Activated CD8-positive, alpha-beta T cell treated with anti-CD3 and anti-CD28 coated beads, Interleukin-2, amount 10 ng/mL, durations not matched to agents 7 days and 5 days (primary cell): Measurements from ENCODE around the gene DHCR24. TPM values are rescaled to one million over a fixed set of nuclear protein-coding genes. Genes with fewer than 3 reads are reported as not detected.

ENCODE experiments used
- ATAC-seq: fragments of 150-1000 bp; cut with Tn5 transposase; one replicate; pipeline ENCODE4 v1.10.0; 2021; ENCODE audit warnings: moderate library complexity
- CTCF ChIA-PET: fragments of 350-600 bp; sonication (Branson Sonifier 250); formaldehyde crosslinking; loops from one replicate; lab custom pipeline; 2021; ENCODE audit warnings: antibody characterized with exemption; lab: Charles Lee
- POLR2A ChIA-PET: fragments of 350-600 bp; sonication (Branson Sonifier 250); formaldehyde crosslinking; loops from one replicate; lab custom pipeline; 2021; ENCODE audit warnings: antibody characterized with exemption; lab: Charles Lee
- DNase-seq: peaks from one replicate; pipeline ENCODE4 v3.0.0-alpha.2; 2020
- H3K27ac Mint-ChIP-seq: one replicate; pipeline ENCODE4 v1.8.0; 2021; ENCODE audit warnings: mild to moderate bottlenecking, mixed read lengths
- H3K27me3 Mint-ChIP-seq: one replicate; pipeline ENCODE4 v1.8.0; 2021; ENCODE audit warnings: low read depth, mixed read lengths
- H3K36me3 Mint-ChIP-seq: one replicate; pipeline ENCODE4 v1.8.0; 2021; ENCODE audit warnings: low read depth, mixed read lengths
- H3K4me1 Mint-ChIP-seq: one replicate; pipeline ENCODE4 v1.8.0; 2021; ENCODE audit warnings: low read depth, mixed read lengths
- H3K4me3 Mint-ChIP-seq: one replicate; pipeline ENCODE4 v1.8.0; 2021; ENCODE audit warnings: mild to moderate bottlenecking, mixed read lengths
- H3K9me3 Mint-ChIP-seq: one replicate; pipeline ENCODE4 v1.8.0; 2022; ENCODE audit warnings: mixed read lengths; ENCODE audit not compliant: insufficient read depth
- total RNA-seq, 2 experiments: library from RNA; stranded (reverse); gene quantifications; one replicate each; pipeline ENCODE4 v1.2.3, GENCODE V29; 2021

The DHCR24 gene
- total RNA-seq, 2 experiments from 2014 or later: 140 to 151 TPM

- no peak overlapping the region for H3K4me3 Mint-ChIP-seq
- no peaks in the 10 kb centered on the region for H3K9me3 Mint-ChIP-seq
- H3K27ac Mint-ChIP-seq: no peak overlapping the region
- H3K36me3 Mint-ChIP-seq: no peaks in the 10 kb centered on the region
- ChIA-PET CTCF (interaction anchor here (1.1 kb wide), 1 partner anchor 37 kb away, joined by 3 read pairs; the partner anchor contains the start of gene TTC22), POLR2A (no interaction called here)
- ATAC-seq (no peak), DNase-seq (no peak)
- no peaks in the 10 kb centered on the region for H3K4me1 Mint-ChIP-seq
- H3K27me3 Mint-ChIP-seq: no peaks in the 10 kb centered on the region
These were observed 48.3 kb downstream of the DHCR24 start for GRCh38 chr1:54838565-54839180.

GRCh38 chr1:54837002-54837853, 49.8 kb downstream of the DHCR24 start:
- no peaks in the 10 kb centered on the region for H3K9me3 Mint-ChIP-seq
- no peak overlapping the region for H3K27ac Mint-ChIP-seq
- no peaks in the 10 kb centered on the region for H3K4me1 Mint-ChIP-seq
- H3K27me3 Mint-ChIP-seq: no peaks in the 10 kb centered on the region
- H3K4me3 Mint-ChIP-seq: no peak overlapping the region
- ATAC-seq (no peak), DNase-seq (no peak)
- ChIA-PET POLR2A (no interaction called here), CTCF (no interaction called here)
- no peaks in the 10 kb centered on the region for H3K36me3 Mint-ChIP-seq

- CTCF ChIA-PET: no interaction called here
- Mint-ChIP-seq H3K27ac (no peak overlapping the region), H3K4me1 (no peaks in the 10 kb centered on the region), H3K36me3 (no peaks in the 10 kb centered on the region), H3K9me3 (no peaks in the 10 kb centered on the region), H3K27me3 (no peaks in the 10 kb centered on the region), H3K4me3 (no peak overlapping the region)
- POLR2A ChIA-PET: no interaction called here
- ATAC-seq: no peak
- no peak for DNase-seq
These were observed 50.4 kb downstream of the DHCR24 start for GRCh38 chr1:54836594-54836993.

- Mint-ChIP-seq H3K27ac (no peak overlapping the region), H3K9me3 (no peaks in the 10 kb centered on the region), H3K27me3 (peaks cover 2% of the 10 kb centered on the region), H3K4me3 (no peak overlapping the region), H3K36me3 (no peaks in the 10 kb centered on the region), H3K4me1 (no peaks in the 10 kb centered on the region)
- POLR2A ChIA-PET: no interaction called here
- CTCF ChIA-PET: no interaction called here
- ATAC-seq (no peak), DNase-seq (no peak)
These were observed 51.0 kb downstream of the DHCR24 start for GRCh38 chr1:54835970-54836369.

- POLR2A ChIA-PET: no interaction called here
- H3K4me3 Mint-ChIP-seq: no peak overlapping the region
- CTCF ChIA-PET: no interaction called here
These were observed 51.7 kb downstream of the DHCR24 start for GRCh38 chr1:54835131-54835898.

GRCh38 chr1:54834007-54834541, 52.9 kb downstream of the DHCR24 start:
- no peaks in the 10 kb centered on the region for H3K4me1 Mint-ChIP-seq
- no peak for DNase-seq
- no peaks in the 10 kb centered on the region for H3K36me3 Mint-ChIP-seq
- no peak overlapping the region for H3K4me3 Mint-ChIP-seq
- ChIA-PET CTCF (no interaction called here), POLR2A (no interaction called here)
- peaks cover 7% of the 10 kb centered on the region for H3K9me3 Mint-ChIP-seq
- H3K27me3 Mint-ChIP-seq: peaks cover 9% of the 10 kb centered on the region
- H3K27ac Mint-ChIP-seq: no peak overlapping the region
- ATAC-seq: no peak

More at GRCh38 chr1:54835131-54835898, 51.7 kb downstream of the DHCR24 start:
- ATAC-seq (no peak), DNase-seq (no peak)
- Mint-ChIP-seq H3K4me1 (no peaks in the 10 kb centered on the region), H3K9me3 (peaks cover 6% of the 10 kb centered on the region), H3K27me3 (peaks cover 5% of the 10 kb centered on the region), H3K36me3 (no peaks in the 10 kb centered on the region), H3K27ac (no peak overlapping the region)

GRCh38 chr1:54833121-54833520, 53.9 kb downstream of the DHCR24 start:
- Mint-ChIP-seq H3K27ac (no peak overlapping the region), H3K36me3 (no peaks in the 10 kb centered on the region), H3K9me3 (peaks cover 14% of the 10 kb centered on the region), H3K27me3 (peaks cover 13% of the 10 kb centered on the region), H3K4me3 (no peak overlapping the region), H3K4me1 (no peaks in the 10 kb centered on the region)
- no peak for ATAC-seq
- no peak for DNase-seq
- CTCF ChIA-PET: interaction anchor here (0.6 kb wide), 1 partner anchor 651 kb away, joined by 3 read pairs; no protein-coding TSS in a partner anchor
- POLR2A ChIA-PET: no interaction called here

GRCh38 chr1:54826226-54826816, 60.7 kb downstream of the DHCR24 start:
- DNase-seq (no peak), ATAC-seq (no peak)
- Mint-ChIP-seq H3K36me3 (peaks cover 9% of the 10 kb centered on the region), H3K9me3 (peaks cover 44% of the 10 kb centered on the region), H3K4me1 (no peaks in the 10 kb centered on the region), H3K27ac (no peak overlapping the region), H3K4me3 (no peak overlapping the region), H3K27me3 (peaks cover 20% of the 10 kb centered on the region)
- CTCF ChIA-PET: no interaction called here
- POLR2A ChIA-PET: no interaction called here

- ATAC-seq (no peak), DNase-seq (no peak)
- peaks cover 41% of the 10 kb centered on the region for H3K9me3 Mint-ChIP-seq
- ChIA-PET POLR2A (no interaction called here), CTCF (no interaction called here)
- no peak overlapping the region for H3K27ac Mint-ChIP-seq
- peaks cover 18% of the 10 kb centered on the region for H3K27me3 Mint-ChIP-seq
- no peak overlapping the region for H3K4me3 Mint-ChIP-seq
- no peaks in the 10 kb centered on the region for H3K4me1 Mint-ChIP-seq
- H3K36me3 Mint-ChIP-seq: peaks cover 9% of the 10 kb centered on the region
These were observed 61.3 kb downstream of the DHCR24 start for GRCh38 chr1:54825696-54826095.

GRCh38 chr1:54823670-54824069, 63.3 kb downstream of the DHCR24 start:
- Mint-ChIP-seq H3K36me3 (peaks cover 9% of the 10 kb centered on the region), H3K27me3 (peaks cover 10% of the 10 kb centered on the region), H3K4me3 (no peak overlapping the region), H3K4me1 (peaks cover 3% of the 10 kb centered on the region), H3K9me3 (peaks cover 33% of the 10 kb centered on the region), H3K27ac (no peak overlapping the region)
- ATAC-seq (no peak), DNase-seq (no peak)
- ChIA-PET CTCF (interaction anchor here (0.9 to 1.4 kb wide), 2 partner anchors 33 to 121 kb away, joined by 3 read pairs; no protein-coding TSS in a partner anchor), POLR2A (no interaction called here)

- no peak overlapping the region for H3K27ac Mint-ChIP-seq
- ChIA-PET POLR2A (no interaction called here), CTCF (interaction anchor here (1.4 kb wide), 1 partner anchor 10 kb away, joined by 3 read pairs; no protein-coding TSS in a partner anchor)
- H3K27me3 Mint-ChIP-seq: peaks cover 9% of the 10 kb centered on the region
- ATAC-seq: no peak
- DNase-seq: no peak
- H3K4me3 Mint-ChIP-seq: no peak overlapping the region
- H3K36me3 Mint-ChIP-seq: peaks cover 5% of the 10 kb centered on the region
- H3K4me1 Mint-ChIP-seq: peaks cover 13% of the 10 kb centered on the region
- peaks cover 14% of the 10 kb centered on the region for H3K9me3 Mint-ChIP-seq
These were observed 67.3 kb downstream of the DHCR24 start for GRCh38 chr1:54819733-54820132.
